SK-N-SH treated with all-trans-retinoic acid at 6 μM for 48 hours (cell line): ENCODE measurements around the gene DNAJC5G.

Source experiments
- ATAC-seq: fragments of 200-7000 bp; cut with Tn5 transposase; 3 replicates; pipeline ENCODE4 v1.9.1; 2020; ENCODE audit warnings: mild to moderate bottlenecking, moderate library complexity
- BACH2 ChIP-seq: fragments of 250-450 bp; sonication (Bioruptor Pico); IDR thresholded peaks from 2 replicates; pipeline ENCODE4 v1.9.0; 2021; ENCODE audit warnings: mild to moderate bottlenecking, borderline replicate concordance
- CSDC2 ChIP-seq: fragments of 250-450 bp; sonication (Bioruptor Pico); IDR thresholded peaks from 2 replicates; pipeline ENCODE4 v1.5.0; 2020; ENCODE audit warnings: mild to moderate bottlenecking, moderate library complexity
- ESRRG ChIP-seq: fragments of 250-450 bp; sonication (Bioruptor Pico); IDR thresholded peaks from 2 replicates; pipeline ENCODE4 v1.6.1; 2021; ENCODE audit warnings: mild to moderate bottlenecking
- GLIS3 ChIP-seq: fragments of 250-450 bp; sonication (Bioruptor Pico); IDR thresholded peaks from 2 replicates; pipeline ENCODE4 v1.5.0; 2020; ENCODE audit warnings: mild to moderate bottlenecking, moderate library complexity
- ISL1 ChIP-seq: fragments of 250-450 bp; sonication (Bioruptor Pico); IDR thresholded peaks from 2 replicates; pipeline ENCODE4 v2.1.2; 2022; ENCODE audit warnings: mild to moderate bottlenecking, moderate library complexity
- OSR1 ChIP-seq: fragments of 250-450 bp; sonication (Bioruptor Pico); IDR thresholded peaks from 2 replicates; pipeline ENCODE4 v1.8.0; 2022; ENCODE audit warnings: moderate library complexity, mild to moderate bottlenecking, inconsistent platforms
- PPARA ChIP-seq: fragments of 250-450 bp; sonication (Bioruptor Pico); IDR thresholded peaks from 2 replicates; pipeline ENCODE4 v1.5.0; 2020; ENCODE audit warnings: mild to moderate bottlenecking, borderline replicate concordance
- RARB ChIP-seq: fragments of 250-450 bp; sonication (Bioruptor Pico); IDR thresholded peaks from 2 replicates; pipeline ENCODE4 v1.8.0; 2021; ENCODE audit warnings: mild to moderate bottlenecking, moderate library complexity
- SNAI2 ChIP-seq: fragments of 250-450 bp; sonication (Bioruptor Pico); IDR thresholded peaks from 2 replicates; pipeline ENCODE4 v1.5.0; 2020; ENCODE audit warnings: mild to moderate bottlenecking, moderate library complexity
- TCF4 ChIP-seq: fragments of 250-450 bp; sonication (Bioruptor Pico); IDR thresholded peaks from 2 replicates; pipeline ENCODE4 v1.8.0; 2021; ENCODE audit warnings: mild to moderate bottlenecking, moderate library complexity, borderline replicate concordance
- TOX ChIP-seq: fragments of 250-450 bp; sonication (Bioruptor Pico); IDR thresholded peaks from 2 replicates; pipeline ENCODE4 v1.8.0; 2021; ENCODE audit warnings: mild to moderate bottlenecking, moderate library complexity, borderline replicate concordance
- ZC3H10 ChIP-seq: fragments of 250-450 bp; sonication (Bioruptor Pico); IDR thresholded peaks from 2 replicates; pipeline ENCODE4 v1.5.1; 2021; ENCODE audit warnings: mild to moderate bottlenecking, moderate library complexity
- ZFP3 ChIP-seq: fragments of 250-450 bp; sonication (Bioruptor Pico); IDR thresholded peaks from 2 replicates; pipeline ENCODE4 v1.5.0; 2020; ENCODE audit warnings: mild to moderate bottlenecking, moderate library complexity
- ZFP30 ChIP-seq: fragments of 450-650 bp; formaldehyde crosslinking; IDR thresholded peaks from 2 replicates; pipeline ENCODE4 v1.5.0; 2022; ENCODE audit warnings: mild to moderate bottlenecking, moderate library complexity
- ZNF565 ChIP-seq: fragments of 450-650 bp; formaldehyde crosslinking; conservative IDR thresholded peaks from 2 replicates; pipeline ENCODE4 v1.5.0; 2020; ENCODE audit warnings: low read depth, mild to moderate bottlenecking, moderate library complexity
- ZNF70 ChIP-seq: fragments of 450-650 bp; formaldehyde crosslinking; IDR thresholded peaks from 2 replicates; pipeline ENCODE4 v1.5.0; 2020; ENCODE audit warnings: mild to moderate bottlenecking, moderate library complexity
- ZNF8 ChIP-seq: fragments of 450-650 bp; formaldehyde crosslinking; IDR thresholded peaks from 2 replicates; pipeline ENCODE4 v1.5.0; 2020; ENCODE audit warnings: mild to moderate bottlenecking, moderate library complexity
- TF ChIP-seq, protein P1 (sequence below): fragments of 250-450 bp; sonication (Bioruptor Pico); IDR thresholded peaks from 2 replicates; pipeline ENCODE4 v1.8.0; 2020; ENCODE audit warnings: mild to moderate bottlenecking, moderate library complexity, borderline replicate concordance
- TF ChIP-seq, protein P2 (sequence below): fragments of 250-450 bp; sonication (Bioruptor Pico); IDR thresholded peaks from 2 replicates; pipeline ENCODE4 v1.5.1; 2021; ENCODE audit warnings: mild to moderate bottlenecking, moderate library complexity
- TF ChIP-seq, protein P3 (sequence below): fragments of 250-450 bp; sonication (Bioruptor Pico); IDR thresholded peaks from 2 replicates; pipeline ENCODE4 v1.5.1; 2020; ENCODE audit warnings: low read depth, mild to moderate bottlenecking, moderate library complexity
- TF ChIP-seq, protein P4 (sequence below): fragments of 250-450 bp; sonication (Bioruptor Pico); IDR thresholded peaks from 2 replicates; pipeline ENCODE4 v1.5.0; 2020; ENCODE audit warnings: mild to moderate bottlenecking, moderate library complexity
- TF ChIP-seq, protein P5 (sequence below): fragments of 250-450 bp; sonication (Bioruptor Pico); IDR thresholded peaks from 2 replicates; pipeline ENCODE4 v1.8.0; 2021; ENCODE audit warnings: low read depth, mild to moderate bottlenecking, moderate library complexity, borderline replicate concordance

Gene DNAJC5G

DNA sequence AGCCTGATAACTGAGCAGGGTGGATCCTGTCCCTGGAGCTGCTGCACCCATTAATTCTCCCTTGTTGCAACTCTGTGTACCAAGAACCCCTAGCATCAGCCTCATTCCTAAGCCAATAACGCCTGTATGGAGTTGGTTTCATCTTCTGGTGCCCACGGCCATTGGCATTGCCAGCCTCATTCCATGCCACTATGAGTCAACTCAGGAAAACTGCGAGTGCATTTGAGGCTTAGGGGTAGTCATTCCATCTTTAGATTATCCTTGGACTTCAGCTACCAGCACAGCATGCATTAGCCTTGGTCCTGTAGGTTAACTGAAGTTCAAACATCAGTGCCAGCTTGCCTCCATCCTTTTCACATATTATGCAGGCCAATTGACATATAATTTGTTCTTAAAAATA, 5.6 kb downstream of the DNAJC5G start:
- ATAC-seq, result no peak; the same call in 2 of the 3 replicates
- TF ChIP-seq, protein P1, sequence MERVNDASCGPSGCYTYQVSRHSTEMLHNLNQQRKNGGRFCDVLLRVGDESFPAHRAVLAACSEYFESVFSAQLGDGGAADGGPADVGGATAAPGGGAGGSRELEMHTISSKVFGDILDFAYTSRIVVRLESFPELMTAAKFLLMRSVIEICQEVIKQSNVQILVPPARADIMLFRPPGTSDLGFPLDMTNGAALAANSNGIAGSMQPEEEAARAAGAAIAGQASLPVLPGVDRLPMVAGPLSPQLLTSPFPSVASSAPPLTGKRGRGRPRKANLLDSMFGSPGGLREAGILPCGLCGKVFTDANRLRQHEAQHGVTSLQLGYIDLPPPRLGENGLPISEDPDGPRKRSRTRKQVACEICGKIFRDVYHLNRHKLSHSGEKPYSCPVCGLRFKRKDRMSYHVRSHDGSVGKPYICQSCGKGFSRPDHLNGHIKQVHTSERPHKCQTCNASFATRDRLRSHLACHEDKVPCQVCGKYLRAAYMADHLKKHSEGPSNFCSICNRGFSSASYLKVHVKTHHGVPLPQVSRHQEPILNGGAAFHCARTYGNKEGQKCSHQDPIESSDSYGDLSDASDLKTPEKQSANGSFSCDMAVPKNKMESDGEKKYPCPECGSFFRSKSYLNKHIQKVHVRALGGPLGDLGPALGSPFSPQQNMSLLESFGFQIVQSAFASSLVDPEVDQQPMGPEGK (CRISPR knock-in tag), result no peak
- no peak for TF ChIP-seq ESRRG
- TF ChIP-seq ZC3H10 (CRISPR knock-in tag), result no peak
- TF ChIP-seq ZNF8 (CRISPR knock-in tag), result no peak
- TF ChIP-seq CSDC2, result no peak
- no peak for TF ChIP-seq ZFP30 (CRISPR knock-in tag)
- TF ChIP-seq SNAI2 (CRISPR knock-in tag), result no peak
- TF ChIP-seq ZNF70 (CRISPR knock-in tag), result no peak

DNA sequence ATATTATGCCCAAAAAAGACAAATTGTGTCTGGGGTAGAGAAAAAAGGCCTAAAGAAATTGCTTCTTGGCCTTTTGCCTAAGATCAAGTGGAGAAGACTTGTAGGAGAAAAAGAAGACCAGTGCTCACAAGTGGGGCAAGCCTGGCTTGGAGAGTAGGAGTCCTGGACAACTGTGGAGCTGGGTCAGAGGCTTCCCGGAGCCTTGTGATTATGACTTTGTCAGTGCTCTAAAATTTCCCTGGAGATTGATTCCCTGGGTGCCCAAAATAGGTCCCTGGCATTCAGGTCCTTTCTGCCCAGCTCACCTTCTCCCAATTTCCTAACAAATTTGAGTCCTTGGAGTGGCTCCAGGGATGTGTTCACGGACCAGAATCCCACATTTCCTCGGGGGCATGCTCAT, 6.2 kb downstream of the DNAJC5G start:
- no peak for ATAC-seq
- TF ChIP-seq BACH2 (CRISPR knock-in tag) (no peak), ZNF565 (no peak), ZFP30 (CRISPR knock-in tag) (no peak), GLIS3 (no peak), TCF4 (no peak), ZFP3 (CRISPR knock-in tag) (no peak), RARB (CRISPR knock-in tag) (no peak), TOX (CRISPR knock-in tag) (no peak), OSR1 (no peak), PPARA (CRISPR knock-in tag) (no peak), ISL1 (no peak), ZC3H10 (CRISPR knock-in tag) (no peak)
- TF ChIP-seq, protein P2, sequence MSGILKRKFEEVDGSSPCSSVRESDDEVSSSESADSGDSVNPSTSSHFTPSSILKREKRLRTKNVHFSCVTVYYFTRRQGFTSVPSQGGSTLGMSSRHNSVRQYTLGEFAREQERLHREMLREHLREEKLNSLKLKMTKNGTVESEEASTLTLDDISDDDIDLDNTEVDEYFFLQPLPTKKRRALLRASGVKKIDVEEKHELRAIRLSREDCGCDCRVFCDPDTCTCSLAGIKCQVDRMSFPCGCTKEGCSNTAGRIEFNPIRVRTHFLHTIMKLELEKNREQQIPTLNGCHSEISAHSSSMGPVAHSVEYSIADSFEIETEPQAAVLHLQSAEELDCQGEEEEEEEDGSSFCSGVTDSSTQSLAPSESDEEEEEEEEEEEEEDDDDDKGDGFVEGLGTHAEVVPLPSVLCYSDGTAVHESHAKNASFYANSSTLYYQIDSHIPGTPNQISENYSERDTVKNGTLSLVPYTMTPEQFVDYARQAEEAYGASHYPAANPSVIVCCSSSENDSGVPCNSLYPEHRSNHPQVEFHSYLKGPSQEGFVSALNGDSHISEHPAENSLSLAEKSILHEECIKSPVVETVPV (CRISPR knock-in tag), result no peak
- TF ChIP-seq, protein P1 (CRISPR knock-in tag), result no peak
- TF ChIP-seq, protein P3, sequence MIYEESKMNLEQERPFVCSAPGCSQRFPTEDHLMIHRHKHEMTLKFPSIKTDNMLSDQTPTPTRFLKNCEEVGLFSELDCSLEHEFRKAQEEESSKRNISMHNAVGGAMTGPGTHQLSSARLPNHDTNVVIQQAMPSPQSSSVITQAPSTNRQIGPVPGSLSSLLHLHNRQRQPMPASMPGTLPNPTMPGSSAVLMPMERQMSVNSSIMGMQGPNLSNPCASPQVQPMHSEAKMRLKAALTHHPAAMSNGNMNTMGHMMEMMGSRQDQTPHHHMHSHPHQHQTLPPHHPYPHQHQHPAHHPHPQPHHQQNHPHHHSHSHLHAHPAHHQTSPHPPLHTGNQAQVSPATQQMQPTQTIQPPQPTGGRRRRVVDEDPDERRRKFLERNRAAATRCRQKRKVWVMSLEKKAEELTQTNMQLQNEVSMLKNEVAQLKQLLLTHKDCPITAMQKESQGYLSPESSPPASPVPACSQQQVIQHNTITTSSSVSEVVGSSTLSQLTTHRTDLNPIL (CRISPR knock-in tag), result no peak
- TF ChIP-seq, protein P4, sequence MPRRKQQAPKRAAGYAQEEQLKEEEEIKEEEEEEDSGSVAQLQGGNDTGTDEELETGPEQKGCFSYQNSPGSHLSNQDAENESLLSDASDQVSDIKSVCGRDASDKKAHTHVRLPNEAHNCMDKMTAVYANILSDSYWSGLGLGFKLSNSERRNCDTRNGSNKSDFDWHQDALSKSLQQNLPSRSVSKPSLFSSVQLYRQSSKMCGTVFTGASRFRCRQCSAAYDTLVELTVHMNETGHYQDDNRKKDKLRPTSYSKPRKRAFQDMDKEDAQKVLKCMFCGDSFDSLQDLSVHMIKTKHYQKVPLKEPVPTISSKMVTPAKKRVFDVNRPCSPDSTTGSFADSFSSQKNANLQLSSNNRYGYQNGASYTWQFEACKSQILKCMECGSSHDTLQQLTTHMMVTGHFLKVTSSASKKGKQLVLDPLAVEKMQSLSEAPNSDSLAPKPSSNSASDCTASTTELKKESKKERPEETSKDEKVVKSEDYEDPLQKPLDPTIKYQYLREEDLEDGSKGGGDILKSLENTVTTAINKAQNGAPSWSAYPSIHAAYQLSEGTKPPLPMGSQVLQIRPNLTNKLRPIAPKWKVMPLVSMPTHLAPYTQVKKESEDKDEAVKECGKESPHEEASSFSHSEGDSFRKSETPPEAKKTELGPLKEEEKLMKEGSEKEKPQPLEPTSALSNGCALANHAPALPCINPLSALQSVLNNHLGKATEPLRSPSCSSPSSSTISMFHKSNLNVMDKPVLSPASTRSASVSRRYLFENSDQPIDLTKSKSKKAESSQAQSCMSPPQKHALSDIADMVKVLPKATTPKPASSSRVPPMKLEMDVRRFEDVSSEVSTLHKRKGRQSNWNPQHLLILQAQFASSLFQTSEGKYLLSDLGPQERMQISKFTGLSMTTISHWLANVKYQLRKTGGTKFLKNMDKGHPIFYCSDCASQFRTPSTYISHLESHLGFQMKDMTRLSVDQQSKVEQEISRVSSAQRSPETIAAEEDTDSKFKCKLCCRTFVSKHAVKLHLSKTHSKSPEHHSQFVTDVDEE, result no peak
- TF ChIP-seq, protein P5, sequence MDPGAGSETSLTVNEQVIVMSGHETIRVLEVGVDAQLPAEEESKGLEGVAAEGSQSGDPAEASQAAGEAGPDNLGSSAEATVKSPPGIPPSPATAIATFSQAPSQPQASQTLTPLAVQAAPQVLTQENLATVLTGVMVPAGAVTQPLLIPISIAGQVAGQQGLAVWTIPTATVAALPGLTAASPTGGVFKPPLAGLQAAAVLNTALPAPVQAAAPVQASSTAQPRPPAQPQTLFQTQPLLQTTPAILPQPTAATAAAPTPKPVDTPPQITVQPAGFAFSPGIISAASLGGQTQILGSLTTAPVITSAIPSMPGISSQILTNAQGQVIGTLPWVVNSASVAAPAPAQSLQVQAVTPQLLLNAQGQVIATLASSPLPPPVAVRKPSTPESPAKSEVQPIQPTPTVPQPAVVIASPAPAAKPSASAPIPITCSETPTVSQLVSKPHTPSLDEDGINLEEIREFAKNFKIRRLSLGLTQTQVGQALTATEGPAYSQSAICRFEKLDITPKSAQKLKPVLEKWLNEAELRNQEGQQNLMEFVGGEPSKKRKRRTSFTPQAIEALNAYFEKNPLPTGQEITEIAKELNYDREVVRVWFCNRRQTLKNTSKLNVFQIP (CRISPR knock-in tag), result no peak
